Activated T-cell treated with anti-CD3 and anti-CD28 coated beads, Interleukin-2, amount 50 U/mL, for 48 hours (primary cell): ENCODE data around the gene BRINP1.

ENCODE experiments used
- DNase-seq, 2 experiments: peaks; one replicate each; pipeline ENCODE4 v3.0.0-alpha.2; 2020

Gene BRINP1

DNA sequence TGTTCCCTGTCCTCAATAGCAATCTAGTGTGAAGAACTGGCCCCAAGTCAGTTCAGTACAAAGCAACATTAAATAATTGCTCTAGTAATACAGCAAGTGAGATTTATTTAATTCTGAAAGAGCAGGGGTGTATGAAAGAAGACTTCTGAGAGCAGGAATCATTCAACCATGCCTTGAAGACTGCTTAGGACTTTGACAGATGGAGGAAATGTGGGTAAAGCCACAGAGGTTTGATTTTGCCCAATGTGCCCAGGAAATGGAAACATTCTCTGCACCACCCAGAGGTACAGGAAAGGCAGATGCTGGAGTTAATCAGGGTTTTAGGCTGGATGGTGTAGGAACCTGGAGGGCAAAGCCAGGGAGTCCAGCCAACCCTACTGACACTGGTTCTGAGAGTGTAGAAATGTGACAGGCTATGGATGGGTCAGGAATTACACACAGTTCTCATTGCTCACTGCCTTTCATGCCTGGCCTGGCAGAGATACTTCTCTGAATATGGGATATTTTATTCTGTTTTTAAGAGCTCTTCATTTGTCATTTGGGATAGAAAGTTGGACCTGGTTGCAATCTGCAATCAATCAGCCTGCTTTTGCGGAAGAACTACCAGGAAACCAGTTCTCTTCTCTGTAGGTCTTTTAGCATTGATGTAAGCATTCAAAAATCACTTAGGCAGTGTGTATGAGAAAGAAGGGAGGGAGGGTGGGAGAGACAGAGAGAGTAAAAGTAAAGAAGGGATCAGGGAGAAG, 88.3 kb downstream of the BRINP1 start:
- no peak for DNase-seq

DNA sequence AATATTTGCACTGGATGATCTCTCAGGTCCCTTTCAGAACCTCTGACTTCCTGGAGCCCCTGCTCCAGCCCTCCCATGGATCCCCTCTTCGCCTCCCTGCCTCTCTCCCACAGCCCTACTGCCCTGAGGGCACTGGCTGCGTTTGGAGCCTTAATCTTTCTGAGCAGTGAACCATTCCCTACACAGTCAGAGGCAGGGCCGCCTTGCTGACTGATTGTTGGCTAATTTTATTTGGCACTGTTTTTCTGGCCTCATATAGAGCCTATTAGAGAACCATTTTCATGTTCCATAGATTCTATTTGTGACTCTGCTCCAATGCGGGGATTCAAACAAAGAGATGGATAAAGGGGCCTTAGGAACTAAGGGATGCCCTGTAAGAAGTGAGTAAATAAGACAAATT, 91.1 kb downstream of the BRINP1 start:
- no peak for DNase-seq

DNA sequence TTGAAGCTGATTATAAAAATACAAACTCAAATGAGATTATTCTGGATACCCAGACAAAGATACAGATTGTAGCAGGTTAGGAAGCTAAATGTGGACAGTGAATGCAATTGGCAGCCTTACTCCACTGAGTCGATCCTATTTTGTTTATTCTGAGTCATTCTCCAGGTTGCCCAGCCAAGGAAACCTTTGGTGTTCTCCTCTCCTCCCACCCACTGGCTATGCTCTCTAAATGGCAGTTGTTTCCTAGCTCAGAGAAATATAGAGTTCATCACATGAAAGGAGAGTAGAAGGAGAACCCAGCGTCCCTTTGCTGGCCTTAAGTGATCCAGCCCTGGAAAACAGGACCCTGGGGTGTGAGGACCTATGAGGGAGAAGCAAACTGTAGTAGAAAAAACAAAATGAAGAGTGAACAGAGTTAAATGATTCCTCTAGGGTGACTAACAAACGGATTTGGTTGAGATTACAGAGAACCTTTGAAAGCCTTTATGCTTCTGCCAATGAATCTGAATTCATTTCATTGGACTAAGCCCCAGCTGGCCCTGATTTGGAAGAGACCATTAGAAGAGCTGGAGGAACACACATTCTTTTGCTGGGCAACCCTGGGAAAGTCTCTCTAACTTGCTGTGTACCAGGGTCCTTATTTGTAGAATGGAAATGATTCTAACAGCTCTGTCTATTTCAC, 95.1 kb downstream of the BRINP1 start:
- DNase-seq: no peak

DNA sequence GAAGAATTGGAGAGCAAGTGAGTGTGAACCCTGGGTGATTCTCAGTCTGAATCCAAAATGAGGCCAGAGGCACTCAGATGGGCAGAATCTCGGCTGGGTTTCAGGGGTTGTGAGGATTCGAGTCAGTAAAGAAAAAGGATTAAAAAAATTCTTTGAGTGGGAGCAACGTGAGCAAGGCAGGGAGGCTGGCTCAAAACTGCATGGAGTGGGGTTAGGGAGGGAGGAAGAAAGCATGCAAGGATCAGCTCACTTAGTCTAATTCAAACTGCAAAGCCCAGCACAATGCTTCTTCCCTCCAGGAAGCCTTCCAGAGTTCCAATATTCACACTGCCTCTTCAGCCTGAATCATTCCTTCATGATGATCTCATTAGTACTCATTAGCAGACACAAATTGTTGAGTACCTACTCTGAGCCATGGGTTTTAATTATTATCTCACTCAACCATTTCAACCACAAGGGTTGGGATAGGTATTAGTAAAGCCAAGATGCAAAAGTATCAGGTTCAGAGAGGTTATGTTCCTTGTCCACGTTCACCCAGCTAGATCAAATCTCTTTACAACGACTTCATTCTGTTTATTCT, 95.8 kb downstream of the BRINP1 start:
- DNase-seq: no peak

DNA sequence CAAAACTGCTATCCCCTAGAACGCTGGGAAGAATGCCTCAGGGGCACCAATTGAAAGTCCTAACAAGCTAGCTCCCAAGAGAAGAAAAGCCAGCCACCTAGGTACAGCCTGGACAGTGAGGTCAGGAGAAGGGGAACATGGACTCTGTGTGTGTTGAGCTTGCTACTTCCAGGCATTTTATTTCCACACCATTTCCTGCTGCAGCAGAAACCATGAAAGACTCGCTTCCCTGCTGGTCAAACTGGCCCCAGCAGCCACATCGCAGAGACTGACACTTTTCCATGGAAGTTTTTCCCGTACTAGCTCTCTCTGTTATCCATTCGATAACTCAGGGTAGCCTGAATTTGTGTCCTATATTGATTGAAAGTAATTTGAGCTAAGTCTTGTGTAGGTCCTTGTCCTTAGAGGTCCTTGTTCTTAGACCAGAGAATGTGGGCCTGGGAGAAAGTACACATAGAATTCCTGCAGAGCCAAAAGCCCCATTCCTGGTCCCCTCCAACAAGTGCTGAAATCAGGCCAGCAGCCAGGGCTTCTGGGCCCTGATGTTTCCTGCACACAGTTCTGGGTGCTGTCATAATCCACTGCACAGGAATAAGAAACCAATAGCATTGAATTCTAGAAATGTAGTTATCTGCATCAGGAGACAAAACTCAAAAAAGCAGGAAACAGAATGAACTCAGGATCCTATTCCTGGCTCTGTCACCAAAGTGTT, 96.6 kb downstream of the BRINP1 start:
- DNase-seq: no peak

DNA sequence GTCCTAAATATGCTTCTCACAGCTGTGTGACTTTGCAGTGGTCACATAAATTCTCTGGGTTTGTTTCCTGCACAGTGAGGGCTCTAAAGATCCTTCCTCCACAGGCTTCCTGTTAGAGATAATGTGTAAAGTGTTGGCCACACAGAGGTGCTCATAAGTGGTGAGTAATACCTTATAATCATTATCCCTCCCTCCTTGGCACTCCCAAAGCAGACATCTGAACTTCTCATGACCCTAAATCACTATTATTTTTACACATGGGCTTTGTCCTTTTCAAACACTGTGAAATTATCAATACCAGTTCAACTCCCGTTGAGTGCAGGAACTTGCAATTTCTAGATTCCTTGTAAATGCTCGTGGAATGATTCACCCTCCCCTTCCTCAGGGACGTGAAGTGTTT, 100.2 kb downstream of the BRINP1 start:
- no peak for DNase-seq

DNA sequence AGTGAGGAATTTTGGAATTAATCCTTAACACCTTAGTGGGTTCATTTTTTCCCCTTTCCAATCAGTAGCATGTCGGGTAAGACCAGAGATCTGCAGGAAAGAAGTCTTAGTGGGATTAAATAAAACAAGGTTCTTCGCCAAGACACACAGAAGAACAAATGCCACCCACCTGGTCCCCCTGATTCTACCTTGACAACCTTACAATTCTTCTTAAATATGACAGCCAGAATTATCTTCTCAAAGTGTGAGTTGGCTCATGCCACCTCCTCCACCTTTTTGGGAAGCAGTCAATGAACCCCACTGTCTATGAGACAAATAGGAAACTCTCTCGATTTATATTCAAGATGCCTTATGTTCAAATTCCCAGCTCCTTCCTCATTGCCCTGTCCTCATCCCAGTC, 105.1 kb downstream of the BRINP1 start:
- no peak for DNase-seq

DNA sequence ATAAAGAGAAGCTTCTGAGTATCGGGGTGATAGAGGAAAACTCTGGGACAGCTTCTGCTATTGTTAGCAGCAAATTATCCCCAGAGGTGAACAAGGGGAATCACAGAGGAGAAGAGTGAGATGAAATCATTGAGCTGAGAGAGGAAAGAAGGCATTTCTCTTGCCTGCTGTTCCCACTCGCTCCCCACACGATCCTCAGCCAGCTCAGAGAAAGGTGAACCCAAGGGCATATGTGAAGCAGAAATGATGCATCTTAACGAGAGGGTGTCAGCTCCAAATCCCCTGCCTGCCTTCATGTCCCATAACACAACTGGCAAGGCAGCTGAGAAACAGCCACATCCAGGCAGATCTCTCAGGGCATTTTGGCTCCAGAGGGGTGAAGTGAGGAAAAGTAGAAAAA, 111.6 kb downstream of the BRINP1 start:
- DNase-seq: no peak

DNA sequence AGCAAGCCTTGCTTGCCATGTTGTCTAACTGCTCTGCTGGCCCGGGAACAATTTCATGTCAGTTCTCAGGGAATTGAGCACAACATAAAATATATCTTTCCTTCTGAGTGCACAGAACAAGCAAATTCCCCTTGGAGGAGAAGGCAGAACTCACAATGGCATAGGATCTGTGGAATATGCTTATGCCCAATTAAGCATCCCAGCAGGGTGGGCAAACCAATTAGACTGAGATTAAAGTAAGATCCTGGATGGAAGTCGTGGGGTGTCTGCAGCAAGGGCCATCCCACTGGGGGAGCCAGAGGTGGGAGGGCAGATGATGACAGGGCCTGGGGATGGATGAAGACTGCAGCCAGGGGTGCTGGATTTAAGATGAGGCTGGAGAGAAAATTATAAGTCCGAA, 114.1 kb downstream of the BRINP1 start:
- DNase-seq: no peak

DNA sequence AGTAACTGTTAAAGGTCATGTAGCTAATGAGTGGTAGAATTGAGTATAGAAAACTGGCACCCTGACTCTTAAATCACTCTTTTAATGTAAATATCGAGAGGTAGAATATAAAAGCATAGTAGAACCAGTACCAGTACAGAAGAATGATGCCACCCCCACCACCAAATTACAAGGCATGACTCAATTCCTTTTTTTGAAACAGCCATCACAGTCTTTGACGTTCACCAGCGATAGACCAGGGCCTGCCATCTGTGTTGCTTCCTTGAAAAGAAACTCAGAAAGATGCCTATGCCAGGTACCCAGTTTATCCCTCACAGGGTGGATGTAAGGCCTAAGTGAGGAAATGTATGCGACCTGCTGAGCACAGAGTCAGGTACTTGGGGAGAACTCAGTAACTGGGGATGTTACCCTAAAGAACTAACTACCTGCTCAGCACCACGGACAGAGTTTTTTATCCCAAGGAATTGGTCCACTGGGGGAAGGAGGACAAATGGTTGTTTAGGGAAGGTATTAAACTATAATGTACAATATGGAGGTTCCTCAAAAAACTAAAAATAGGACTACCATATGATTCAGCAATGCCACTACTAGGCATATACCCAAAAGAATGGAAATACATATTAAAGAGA, 116.5 kb downstream of the BRINP1 start:
- no peak for DNase-seq

DNA sequence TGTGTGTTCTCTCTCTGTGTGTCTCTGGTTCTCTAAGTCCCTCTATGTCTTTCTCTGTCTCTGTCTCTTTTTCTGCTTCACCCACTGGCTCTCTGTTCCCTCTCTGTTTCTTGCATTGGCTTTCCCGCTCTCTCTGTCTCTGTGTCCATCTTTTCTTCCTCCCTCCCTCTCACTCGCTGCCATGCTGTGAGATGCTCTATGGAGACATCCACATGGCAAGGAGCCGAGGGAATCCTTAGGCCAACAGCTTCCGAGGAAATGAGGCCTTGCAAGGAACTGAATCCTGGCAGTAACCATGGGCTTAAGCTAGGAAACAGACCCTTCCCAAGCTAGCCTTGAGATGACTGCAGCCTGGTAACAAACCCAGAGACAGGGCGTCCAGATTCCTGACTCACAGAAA, 117.3 kb downstream of the BRINP1 start:
- DNase-seq: no peak

DNA sequence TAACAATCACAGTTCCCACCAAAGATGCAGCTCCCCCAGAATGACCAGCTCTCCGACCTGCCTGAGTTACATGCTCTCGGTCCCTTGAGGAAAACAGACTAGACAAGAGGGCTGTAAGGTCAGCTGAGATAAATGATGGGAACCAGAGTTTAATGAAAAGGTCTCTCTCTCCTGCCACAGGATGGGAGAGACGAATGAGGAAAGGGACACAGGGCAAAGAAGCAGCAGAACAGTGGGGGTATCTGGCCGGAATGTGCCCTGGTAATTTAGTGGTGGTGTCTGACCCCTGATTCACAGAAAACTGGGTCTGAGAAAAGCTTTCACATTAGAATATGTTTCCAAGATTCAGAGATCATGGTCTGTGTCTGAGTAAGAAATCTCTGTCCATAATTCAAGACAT, 118.5 kb downstream of the BRINP1 start:
- DNase-seq: no peak

DNA sequence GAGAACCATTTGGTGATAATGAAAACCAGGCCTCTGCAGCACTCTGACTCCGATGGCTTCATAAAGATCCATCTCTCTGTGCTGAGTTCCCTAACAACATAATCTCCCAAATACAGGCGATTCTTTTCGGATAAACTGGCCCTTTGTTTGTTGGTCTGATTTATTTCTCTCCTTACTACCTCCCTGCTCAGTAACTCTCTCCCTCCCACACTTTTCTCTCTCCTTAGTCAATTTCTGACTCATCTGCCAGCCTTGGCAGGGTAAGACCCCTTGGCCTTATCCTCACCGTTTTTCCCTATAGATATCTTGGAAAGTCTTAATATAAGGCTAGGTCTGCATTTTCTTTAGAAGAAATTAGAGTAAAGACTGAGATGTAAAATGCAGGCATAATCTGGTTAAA, 128.7 kb downstream of the BRINP1 start:
- no peak for DNase-seq

DNA sequence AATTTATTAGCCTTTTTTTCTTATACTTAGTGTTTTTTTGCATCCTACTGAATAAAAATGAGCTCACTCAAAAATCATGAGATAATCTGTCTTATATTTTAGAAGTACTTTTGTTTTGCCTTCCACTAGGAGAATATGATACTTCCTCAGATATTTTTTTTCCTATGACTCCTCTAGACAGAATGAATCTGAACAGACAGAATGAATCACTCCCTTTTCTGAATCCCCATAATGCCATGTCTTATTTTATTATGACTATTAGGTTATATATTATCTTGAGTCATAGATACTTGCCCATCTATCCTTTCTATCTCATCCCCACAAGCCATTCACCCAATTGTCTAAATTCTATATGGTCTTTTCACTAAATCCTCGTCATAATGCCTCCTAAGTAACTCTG, 134.6 kb downstream of the BRINP1 start:
- no peak for DNase-seq

DNA sequence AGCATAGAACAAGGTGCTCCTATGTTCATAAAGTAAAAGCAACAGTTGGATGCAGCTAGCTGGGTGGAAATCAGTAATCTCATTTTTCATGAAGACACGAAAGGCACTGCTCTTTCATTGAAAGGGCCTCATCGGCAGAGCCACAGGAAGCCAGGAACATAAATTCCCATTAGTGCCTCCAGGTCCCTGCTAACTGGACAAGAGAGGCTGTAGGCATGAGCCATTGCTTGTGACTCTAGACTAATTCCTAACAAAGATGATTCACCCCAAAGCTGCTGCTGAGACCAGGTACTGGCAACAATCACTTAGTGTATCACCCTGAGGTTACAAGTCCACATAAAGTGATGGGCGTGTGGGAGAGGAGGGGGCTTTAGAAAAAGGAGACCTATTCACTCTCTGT, 141.8 kb downstream of the BRINP1 start:
- DNase-seq: no peak

DNA sequence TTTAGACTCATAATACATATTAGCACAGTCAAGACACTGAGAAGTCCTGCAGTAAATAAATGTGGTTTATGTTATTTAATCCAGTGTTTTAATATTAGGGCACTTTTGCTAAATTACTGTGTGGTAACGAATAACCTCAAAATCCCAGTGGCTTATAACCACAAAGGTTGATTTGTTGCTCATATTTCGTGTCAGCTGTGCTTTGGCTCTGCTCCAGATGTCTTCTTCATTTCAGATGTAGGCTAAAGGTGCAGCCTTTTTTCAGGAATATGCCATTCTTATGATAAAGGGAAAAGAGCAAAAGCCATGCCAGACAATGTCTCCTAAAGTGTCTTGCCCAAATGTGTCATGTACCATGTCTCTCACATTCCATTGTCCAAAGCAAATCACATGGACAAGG, 144.8 kb downstream of the BRINP1 start:
- no peak for DNase-seq

DNA sequence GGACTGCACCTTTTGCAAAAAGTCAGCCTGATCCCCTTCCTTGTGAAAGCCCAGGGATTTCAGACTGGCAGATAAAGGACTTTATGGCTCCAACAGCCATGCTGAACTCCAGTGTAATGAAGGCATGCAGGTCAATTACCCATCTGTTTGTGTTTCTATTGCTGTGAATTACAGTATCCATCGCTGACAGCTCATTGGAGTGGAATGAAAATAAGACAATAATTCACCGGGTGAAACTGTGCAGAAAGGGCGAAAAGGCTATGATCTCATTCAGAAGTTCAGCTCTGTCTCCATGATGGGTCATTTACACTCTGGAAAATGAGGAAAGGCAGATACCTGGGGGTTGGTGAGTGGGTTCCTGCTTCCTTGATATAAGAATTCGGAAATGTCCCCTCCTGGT, 148.0 kb downstream of the BRINP1 start:
- no peak for DNase-seq

DNA sequence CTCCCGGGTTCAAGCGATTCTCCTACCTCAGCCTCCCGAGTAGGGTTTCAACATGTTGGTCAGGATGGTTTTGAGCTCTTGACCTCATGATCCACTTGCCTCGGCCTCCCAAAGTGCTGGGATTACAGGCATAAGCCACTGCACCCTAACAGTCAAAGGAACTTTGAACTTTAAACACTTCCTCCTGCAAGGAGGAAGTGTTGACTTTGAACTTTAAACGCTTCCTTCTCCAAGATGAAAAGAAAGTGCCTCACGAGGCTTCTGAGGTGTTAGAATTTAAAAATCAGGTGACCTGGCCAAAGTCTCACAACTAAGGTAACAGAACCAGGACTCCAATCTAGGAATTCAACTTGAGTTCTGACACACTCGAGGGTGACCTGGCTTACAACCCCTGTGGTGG, 150.9 kb downstream of the BRINP1 start:
- DNase-seq: no peak

DNA sequence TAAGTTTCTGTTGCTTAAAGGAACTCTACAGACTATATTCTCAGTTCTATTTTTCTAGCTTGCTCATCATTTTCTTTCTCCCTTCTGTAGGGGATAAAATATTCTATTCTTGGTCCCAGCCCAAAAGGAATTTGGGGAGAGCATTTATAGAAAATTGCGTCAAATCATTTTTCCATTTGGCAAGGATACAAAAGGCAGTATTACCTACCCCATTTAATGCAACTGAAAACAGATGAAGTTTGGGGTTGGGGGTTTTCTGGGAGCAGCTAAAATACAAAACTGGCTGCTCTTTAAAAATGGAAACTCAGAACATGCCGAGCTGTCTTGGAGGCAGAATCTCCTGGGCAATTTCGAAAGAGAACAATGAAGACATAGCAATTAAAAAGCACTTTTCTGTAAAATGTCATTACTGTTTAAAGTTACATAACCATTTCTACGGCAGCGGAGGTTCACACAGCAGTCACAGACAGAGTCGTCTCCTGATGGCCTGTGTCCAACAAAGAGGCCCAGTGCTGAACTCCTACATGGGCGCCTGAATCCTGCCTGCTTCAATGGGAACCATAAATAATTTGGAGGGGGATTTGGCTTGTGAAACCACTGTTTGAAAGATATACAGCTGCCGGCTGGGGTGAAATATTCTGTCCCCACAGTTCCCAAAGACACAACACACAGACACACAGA, 152.4 kb downstream of the BRINP1 start:
- no peak for DNase-seq

DNA sequence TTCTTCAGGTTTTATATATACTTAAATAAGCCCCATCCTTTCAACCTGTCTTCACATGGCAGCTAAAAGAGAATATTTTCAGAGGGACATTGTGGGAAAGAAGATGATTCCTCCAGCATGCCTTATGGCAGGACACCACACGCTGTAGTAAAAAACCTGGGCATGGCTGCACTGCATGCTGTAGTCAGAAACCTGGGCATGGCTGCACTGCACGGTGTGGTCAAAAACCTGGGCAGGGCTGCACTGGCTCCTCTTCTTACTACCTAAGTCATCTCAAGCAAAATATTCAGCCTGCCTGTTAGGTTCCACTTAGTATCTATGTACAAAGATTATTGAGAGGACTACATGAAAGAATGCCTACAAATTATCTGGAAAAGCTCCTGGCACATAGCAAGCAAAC, 153.6 kb downstream of the BRINP1 start:
- DNase-seq: no peak

DNA sequence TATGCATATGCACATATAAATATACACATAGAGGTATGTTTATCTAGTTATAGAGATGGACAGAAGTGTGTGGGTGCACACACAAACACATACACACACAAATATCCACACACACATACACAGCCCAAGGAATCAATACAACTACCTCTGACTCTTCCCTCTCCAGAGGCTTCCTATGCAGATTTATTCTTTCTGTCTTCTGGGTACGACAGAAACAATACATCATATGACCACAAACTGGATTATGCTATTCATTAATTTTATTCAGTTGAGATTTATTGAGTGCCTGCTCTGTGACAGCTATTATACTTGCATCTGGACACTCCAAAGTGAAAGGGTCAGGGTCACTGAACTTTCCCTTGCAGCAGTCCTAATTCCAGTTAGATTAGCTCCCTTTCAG, 155.8 kb downstream of the BRINP1 start:
- no peak for DNase-seq

DNA sequence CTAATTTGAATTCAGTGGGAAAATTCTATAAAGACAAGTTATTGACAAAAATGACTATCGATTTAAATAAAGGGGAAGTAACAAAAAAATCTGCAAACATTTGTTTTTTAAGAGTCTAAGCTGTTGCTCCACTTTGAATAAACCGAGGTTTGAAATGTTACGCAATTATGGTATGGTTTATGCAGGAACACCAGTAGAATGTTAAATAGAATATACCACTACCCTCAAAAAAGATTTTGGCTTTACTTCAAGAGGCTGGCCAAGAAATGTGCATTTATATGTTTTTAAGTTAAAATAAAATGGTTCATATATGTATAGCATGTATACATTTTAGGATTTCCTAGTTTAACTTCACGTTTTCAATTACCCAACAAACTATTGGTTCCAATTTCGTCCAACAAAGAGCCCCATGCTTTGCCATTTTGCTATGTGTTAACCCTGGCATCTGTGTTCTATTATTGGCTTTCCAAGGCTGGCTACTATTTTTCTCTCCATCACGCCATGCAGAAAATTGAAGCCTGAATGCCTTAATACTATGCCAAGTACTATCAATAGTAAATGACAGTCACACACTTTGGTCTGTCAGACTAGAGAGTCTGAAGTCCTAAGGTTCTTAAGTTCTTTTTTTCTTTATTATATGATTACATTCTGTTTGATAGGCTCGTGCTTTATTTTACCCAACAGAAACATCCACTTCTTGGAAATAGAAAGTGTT, 171.2 kb downstream of the BRINP1 start:
- DNase-seq: no peak
